ENCODE results near the gene PCAT7.

DNA sequence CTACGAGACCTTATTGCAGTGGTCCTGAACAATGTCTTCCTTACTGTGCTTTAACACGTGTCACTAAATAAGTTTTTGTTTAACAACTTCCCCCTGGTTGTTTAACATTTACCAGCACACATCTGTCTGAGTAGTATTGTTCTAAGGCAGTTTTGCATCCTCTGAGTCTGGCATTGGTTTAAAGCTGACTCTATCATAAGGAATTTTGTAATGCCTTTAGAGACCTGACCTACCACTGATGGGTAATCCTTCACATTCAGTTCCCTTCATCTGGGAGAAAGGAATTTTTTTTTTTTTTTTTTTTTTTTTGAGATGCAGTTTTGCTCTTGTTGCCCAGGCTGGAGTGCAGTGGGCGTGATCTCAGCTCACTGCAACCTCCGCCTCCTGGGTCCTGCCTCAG, 20.0 kb upstream of the PCAT7 start:
- TF ChIP-seq POLR2A (IDR thresholded peaks at IDR 0.05): no peak
- TF ChIP-seq, protein P1, sequence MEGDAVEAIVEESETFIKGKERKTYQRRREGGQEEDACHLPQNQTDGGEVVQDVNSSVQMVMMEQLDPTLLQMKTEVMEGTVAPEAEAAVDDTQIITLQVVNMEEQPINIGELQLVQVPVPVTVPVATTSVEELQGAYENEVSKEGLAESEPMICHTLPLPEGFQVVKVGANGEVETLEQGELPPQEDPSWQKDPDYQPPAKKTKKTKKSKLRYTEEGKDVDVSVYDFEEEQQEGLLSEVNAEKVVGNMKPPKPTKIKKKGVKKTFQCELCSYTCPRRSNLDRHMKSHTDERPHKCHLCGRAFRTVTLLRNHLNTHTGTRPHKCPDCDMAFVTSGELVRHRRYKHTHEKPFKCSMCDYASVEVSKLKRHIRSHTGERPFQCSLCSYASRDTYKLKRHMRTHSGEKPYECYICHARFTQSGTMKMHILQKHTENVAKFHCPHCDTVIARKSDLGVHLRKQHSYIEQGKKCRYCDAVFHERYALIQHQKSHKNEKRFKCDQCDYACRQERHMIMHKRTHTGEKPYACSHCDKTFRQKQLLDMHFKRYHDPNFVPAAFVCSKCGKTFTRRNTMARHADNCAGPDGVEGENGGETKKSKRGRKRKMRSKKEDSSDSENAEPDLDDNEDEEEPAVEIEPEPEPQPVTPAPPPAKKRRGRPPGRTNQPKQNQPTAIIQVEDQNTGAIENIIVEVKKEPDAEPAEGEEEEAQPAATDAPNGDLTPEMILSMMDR (IDR thresholded peaks at IDR 0.05): no peak

Measured in transverse colon (tissue), 3 donors.